WTC11 (cell line): Measurements from ENCODE around the gene FASN. TPM values are rescaled to one million over a fixed set of nuclear protein-coding genes. Genes with fewer than 3 reads are reported as not detected.

Experiments
- CREB1 ChIP-seq: sonication (generic); formaldehyde crosslinking; IDR thresholded peaks from 2 replicates; pipeline ENCODE4 v1.8.0; 2023; ENCODE audit warnings: mild to moderate bottlenecking, missing genetic modification reagents
- ELF4 ChIP-seq: sonication (generic); formaldehyde crosslinking; IDR thresholded peaks from 2 replicates; pipeline ENCODE4 v1.8.1; 2022; ENCODE audit warnings: low read depth, mild to moderate bottlenecking, moderate library complexity, missing genetic modification reagents
- FOXJ3 ChIP-seq: sonication (generic); formaldehyde crosslinking; IDR thresholded peaks from 2 replicates; pipeline ENCODE4 v1.9.0; 2021; ENCODE audit warnings: missing genetic modification reagents, mild to moderate bottlenecking, borderline replicate concordance
- TEAD4 ChIP-seq: sonication (generic); formaldehyde crosslinking; IDR thresholded peaks from 2 replicates; pipeline ENCODE4 v1.8.0; 2022; ENCODE audit warnings: mild to moderate bottlenecking, missing genetic modification reagents
- total RNA-seq: library from RNA; stranded (reverse); gene quantifications from 3 replicates; pipeline ENCODE4 v1.2.3, GENCODE V29; 2021
- TF ChIP-seq, protein P1 (sequence below): sonication (generic); formaldehyde crosslinking; IDR thresholded peaks from 2 replicates; pipeline ENCODE4 v1.8.0; 2022; ENCODE audit warnings: mild to moderate bottlenecking, missing genetic modification reagents
- TF ChIP-seq, protein P2 (sequence below): sonication (generic); formaldehyde crosslinking; IDR thresholded peaks from 2 replicates; pipeline ENCODE4 v1.8.1; 2022; ENCODE audit warnings: mild to moderate bottlenecking, moderate library complexity, missing genetic modification reagents
- TF ChIP-seq, protein P3 (sequence below): sonication (generic); formaldehyde crosslinking; IDR thresholded peaks from 2 replicates; pipeline ENCODE4 v1.8.0; 2022; ENCODE audit warnings: mild to moderate bottlenecking, missing genetic modification reagents
- TF ChIP-seq, protein P4 (sequence below): fragments of 250-450 bp; sonication (Bioruptor Pico); conservative IDR thresholded peaks from 2 replicates; pipeline ENCODE4 v1.9.0; 2021; ENCODE audit warnings: mild to moderate bottlenecking
- TF ChIP-seq, protein P5 (sequence below): sonication (generic); formaldehyde crosslinking; IDR thresholded peaks from 2 replicates; pipeline ENCODE4 v1.8.1; 2023; ENCODE audit warnings: mild to moderate bottlenecking, moderate library complexity, missing genetic modification reagents
- TF ChIP-seq, protein P6 (sequence below): sonication (generic); formaldehyde crosslinking; IDR thresholded peaks from 2 replicates; pipeline ENCODE4 v1.8.0; 2022; ENCODE audit warnings: mild to moderate bottlenecking, missing genetic modification reagents
- TF ChIP-seq, protein P7 (sequence below): sonication (generic); formaldehyde crosslinking; IDR thresholded peaks from 2 replicates; pipeline ENCODE4 v1.8.0; 2023; ENCODE audit warnings: missing genetic modification reagents, mild to moderate bottlenecking, borderline replicate concordance
- TF ChIP-seq, protein P8 (sequence below): fragments of 250-450 bp; sonication (Bioruptor Pico); IDR thresholded peaks from 2 replicates; pipeline ENCODE4 v1.9.0; 2021; ENCODE audit warnings: mild to moderate bottlenecking

The FASN gene
- total RNA-seq, 1 experiment from 2014 or later, result 742 TPM

DNA sequence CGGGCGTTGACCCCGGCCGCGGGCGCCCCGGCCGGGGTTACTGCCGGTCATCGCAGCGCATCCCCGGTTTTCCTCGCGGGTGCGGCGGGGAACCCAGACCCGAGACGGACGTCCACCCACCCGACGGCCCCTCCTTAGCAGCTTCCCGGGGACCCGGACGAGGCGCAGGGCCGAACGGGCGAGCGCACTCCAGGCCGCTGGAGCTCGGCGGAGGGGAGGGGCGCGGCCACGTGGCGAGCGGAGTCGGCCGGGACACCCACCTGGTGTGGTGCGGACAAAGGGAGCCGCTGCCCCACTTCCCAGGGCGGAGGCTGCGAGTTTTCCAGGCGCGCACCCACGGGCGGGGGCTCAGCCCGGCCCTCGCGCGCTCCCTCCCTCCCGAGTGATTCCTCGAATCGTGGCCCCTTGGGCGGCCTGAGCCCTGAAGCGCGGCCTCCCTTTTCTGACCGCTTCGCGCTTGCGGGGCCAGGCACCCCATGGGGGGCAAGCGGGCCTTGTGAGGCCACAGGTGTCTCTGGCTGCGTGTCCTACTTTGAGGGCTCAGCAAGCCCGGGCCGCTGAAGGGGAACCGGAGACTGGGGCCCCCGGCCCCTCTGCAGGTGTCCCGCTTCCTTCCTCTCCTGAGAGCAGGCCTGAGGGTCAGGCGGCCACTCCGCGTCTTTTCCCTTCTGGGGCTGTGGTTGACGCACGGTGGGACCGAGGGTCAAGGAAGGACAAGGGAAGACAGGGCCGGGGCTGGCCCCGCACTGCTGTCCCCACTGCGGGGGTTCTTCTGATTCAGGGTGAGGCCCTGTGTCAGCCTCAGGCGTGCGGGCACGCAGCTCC lies 1.1 kb upstream of the FASN start (continued):
- TF ChIP-seq ELF4, result peak; percentile 30; the same call in 1 of the 2 replicates
- TF ChIP-seq, protein P1, sequence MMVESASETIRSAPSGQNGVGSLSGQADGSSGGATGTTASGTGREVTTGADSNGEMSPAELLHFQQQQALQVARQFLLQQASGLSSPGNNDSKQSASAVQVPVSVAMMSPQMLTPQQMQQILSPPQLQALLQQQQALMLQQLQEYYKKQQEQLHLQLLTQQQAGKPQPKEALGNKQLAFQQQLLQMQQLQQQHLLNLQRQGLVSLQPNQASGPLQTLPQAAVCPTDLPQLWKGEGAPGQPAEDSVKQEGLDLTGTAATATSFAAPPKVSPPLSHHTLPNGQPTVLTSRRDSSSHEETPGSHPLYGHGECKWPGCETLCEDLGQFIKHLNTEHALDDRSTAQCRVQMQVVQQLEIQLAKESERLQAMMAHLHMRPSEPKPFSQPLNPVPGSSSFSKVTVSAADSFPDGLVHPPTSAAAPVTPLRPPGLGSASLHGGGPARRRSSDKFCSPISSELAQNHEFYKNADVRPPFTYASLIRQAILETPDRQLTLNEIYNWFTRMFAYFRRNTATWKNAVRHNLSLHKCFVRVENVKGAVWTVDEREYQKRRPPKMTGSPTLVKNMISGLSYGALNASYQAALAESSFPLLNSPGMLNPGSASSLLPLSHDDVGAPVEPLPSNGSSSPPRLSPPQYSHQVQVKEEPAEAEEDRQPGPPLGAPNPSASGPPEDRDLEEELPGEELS, result 0 out of 2 replicates have a peak, but pooled peaks have one; percentile 3
- TF ChIP-seq, protein P2, sequence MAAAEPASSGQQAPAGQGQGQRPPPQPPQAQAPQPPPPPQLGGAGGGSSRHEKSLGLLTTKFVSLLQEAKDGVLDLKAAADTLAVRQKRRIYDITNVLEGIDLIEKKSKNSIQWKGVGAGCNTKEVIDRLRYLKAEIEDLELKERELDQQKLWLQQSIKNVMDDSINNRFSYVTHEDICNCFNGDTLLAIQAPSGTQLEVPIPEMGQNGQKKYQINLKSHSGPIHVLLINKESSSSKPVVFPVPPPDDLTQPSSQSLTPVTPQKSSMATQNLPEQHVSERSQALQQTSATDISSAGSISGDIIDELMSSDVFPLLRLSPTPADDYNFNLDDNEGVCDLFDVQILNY (CRISPR knock-in tag), result peak; percentile 18; the same call in 1 of the 2 replicates
- TF ChIP-seq, protein P3, sequence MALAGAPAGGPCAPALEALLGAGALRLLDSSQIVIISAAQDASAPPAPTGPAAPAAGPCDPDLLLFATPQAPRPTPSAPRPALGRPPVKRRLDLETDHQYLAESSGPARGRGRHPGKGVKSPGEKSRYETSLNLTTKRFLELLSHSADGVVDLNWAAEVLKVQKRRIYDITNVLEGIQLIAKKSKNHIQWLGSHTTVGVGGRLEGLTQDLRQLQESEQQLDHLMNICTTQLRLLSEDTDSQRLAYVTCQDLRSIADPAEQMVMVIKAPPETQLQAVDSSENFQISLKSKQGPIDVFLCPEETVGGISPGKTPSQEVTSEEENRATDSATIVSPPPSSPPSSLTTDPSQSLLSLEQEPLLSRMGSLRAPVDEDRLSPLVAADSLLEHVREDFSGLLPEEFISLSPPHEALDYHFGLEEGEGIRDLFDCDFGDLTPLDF (CRISPR knock-in tag), result peak; percentile 73; the same call in 1 of the 2 replicates
- TF ChIP-seq CREB1 (CRISPR knock-in tag), result 0 out of 2 replicates have a peak, but pooled peaks have one; percentile 39
- TF ChIP-seq, protein P4, sequence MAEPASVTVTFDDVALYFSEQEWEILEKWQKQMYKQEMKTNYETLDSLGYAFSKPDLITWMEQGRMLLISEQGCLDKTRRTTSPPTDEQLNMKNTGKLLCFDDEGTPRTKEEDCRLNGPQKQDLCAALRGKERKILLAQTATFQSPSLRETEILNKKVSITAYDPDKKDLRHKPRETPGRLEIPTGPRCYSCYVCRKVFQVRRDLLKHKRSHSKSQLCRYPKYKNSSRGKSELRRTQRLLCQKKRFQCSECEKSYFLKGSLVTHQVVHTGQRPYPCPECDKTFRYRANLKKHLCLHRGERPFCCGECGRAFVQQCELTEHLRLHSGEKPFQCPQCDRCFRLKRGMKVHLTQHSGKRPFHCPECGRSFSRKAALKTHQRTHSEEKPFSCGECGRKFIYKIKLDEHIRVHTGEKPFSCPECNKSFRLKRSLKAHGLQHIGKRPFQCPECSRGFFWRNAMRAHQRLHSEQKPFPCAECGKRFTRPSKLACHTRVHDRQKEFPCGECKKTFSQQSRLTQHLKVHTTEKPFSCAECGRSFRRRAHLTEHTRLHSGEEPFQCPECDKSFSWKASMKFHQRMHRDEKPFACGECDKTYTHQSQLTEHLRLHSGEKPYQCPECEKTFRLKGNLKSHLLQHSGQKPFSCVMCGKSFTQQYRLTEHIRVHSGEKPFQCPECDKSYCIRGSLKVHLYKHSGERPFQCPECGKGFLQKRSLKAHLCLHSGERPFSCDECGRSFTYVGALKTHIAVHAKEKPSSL (CRISPR knock-in tag), result no peak
- TF ChIP-seq FOXJ3, result no peak
- TF ChIP-seq, protein P5, sequence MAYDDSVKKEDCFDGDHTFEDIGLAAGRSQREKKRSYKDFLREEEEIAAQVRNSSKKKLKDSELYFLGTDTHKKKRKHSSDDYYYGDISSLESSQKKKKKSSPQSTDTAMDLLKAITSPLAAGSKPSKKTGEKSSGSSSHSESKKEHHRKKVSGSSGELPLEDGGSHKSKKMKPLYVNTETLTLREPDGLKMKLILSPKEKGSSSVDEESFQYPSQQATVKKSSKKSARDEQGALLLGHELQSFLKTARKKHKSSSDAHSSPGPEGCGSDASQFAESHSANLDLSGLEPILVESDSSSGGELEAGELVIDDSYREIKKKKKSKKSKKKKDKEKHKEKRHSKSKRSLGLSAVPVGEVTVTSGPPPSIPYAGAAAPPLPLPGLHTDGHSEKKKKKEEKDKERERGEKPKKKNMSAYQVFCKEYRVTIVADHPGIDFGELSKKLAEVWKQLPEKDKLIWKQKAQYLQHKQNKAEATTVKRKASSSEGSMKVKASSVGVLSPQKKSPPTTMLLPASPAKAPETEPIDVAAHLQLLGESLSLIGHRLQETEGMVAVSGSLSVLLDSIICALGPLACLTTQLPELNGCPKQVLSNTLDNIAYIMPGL, result 0 out of 2 replicates have a peak, but pooled peaks have one; percentile 19
- TF ChIP-seq, protein P6, sequence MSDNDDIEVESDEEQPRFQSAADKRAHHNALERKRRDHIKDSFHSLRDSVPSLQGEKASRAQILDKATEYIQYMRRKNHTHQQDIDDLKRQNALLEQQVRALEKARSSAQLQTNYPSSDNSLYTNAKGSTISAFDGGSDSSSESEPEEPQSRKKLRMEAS (CRISPR knock-in tag), result peak; percentile 97
- TF ChIP-seq, protein P7, sequence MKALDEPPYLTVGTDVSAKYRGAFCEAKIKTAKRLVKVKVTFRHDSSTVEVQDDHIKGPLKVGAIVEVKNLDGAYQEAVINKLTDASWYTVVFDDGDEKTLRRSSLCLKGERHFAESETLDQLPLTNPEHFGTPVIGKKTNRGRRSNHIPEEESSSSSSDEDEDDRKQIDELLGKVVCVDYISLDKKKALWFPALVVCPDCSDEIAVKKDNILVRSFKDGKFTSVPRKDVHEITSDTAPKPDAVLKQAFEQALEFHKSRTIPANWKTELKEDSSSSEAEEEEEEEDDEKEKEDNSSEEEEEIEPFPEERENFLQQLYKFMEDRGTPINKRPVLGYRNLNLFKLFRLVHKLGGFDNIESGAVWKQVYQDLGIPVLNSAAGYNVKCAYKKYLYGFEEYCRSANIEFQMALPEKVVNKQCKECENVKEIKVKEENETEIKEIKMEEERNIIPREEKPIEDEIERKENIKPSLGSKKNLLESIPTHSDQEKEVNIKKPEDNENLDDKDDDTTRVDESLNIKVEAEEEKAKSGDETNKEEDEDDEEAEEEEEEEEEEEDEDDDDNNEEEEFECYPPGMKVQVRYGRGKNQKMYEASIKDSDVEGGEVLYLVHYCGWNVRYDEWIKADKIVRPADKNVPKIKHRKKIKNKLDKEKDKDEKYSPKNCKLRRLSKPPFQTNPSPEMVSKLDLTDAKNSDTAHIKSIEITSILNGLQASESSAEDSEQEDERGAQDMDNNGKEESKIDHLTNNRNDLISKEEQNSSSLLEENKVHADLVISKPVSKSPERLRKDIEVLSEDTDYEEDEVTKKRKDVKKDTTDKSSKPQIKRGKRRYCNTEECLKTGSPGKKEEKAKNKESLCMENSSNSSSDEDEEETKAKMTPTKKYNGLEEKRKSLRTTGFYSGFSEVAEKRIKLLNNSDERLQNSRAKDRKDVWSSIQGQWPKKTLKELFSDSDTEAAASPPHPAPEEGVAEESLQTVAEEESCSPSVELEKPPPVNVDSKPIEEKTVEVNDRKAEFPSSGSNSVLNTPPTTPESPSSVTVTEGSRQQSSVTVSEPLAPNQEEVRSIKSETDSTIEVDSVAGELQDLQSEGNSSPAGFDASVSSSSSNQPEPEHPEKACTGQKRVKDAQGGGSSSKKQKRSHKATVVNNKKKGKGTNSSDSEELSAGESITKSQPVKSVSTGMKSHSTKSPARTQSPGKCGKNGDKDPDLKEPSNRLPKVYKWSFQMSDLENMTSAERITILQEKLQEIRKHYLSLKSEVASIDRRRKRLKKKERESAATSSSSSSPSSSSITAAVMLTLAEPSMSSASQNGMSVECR, result no peak; the same call in 1 of the 2 replicates
- 0 out of 2 replicates have a peak, but pooled peaks have one; percentile 6 for TF ChIP-seq TEAD4 (CRISPR knock-in tag)
- TF ChIP-seq, protein P8, sequence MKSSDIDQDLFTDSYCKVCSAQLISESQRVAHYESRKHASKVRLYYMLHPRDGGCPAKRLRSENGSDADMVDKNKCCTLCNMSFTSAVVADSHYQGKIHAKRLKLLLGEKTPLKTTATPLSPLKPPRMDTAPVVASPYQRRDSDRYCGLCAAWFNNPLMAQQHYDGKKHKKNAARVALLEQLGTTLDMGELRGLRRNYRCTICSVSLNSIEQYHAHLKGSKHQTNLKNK, result no peak
